Left ventricle myocardium inferior (tissue), 1 donor: ENCODE measurements around the gene TBPL2. TPM values are rescaled to one million over a fixed set of nuclear protein-coding genes. Genes with fewer than 3 reads are reported as not detected.
"Not testable (repeated sequence)": the region's sequence is repeated elsewhere in the genome, so short reads cannot be mapped to it uniquely, and the experiment has no call there.

Experiments
- DNase-seq: peaks from one replicate; pipeline ENCODE4 v3.0.0-alpha.2; 2020
- H3K27ac ChIP-seq: fragments of 200-600 bp; replicated peaks from 2 replicates; pipeline ENCODE4 v1.8.0; 2021
- H3K27me3 ChIP-seq: fragments of 200-600 bp; 2 replicates; pipeline ENCODE4 v1.8.0; 2021; ENCODE audit warnings: low read depth
- H3K36me3 ChIP-seq: fragments of 200-600 bp; 2 replicates; pipeline ENCODE4 v1.8.0; 2021
- H3K4me1 ChIP-seq: fragments of 200-600 bp; 2 replicates; pipeline ENCODE4 v1.8.0; 2021
- H3K4me3 ChIP-seq: fragments of 200-600 bp; 2 replicates; pipeline ENCODE4 v1.8.0; 2021; ENCODE audit warnings: mild to moderate bottlenecking, moderate library complexity
- H3K9me3 ChIP-seq: fragments of 200-600 bp; replicated peaks from 2 replicates; pipeline ENCODE4 v1.8.0; 2021
- intact Hi-C: fragments of 100-400 bp; cut with micrococcal nuclease; formaldehyde crosslinking; loops from one replicate; pipeline ENCODE4 v1.11.0; 2022
- total RNA-seq: library from RNA; stranded (reverse); fragmentation: NEBNext Ultra II Directional; extraction: Animal tissue kit (Norgen Biotek cat#: 25700); gene quantifications from one replicate; pipeline ENCODE4 v1.2.1, GENCODE V29; 2021
- TF ChIP-seq, protein P1 (sequence below): fragments of 200-600 bp; IDR thresholded peaks from 2 replicates; pipeline ENCODE4 v1.8.0; 2021; ENCODE audit warnings: antibody characterized with exemption, mild to moderate bottlenecking, borderline replicate concordance
- donor health status: DM: no; HTN: yes; CAD: no; lungs with severe emphysema.

Gene TBPL2
- total RNA-seq, 1 donor from 2014 or later = not detected

DNA sequence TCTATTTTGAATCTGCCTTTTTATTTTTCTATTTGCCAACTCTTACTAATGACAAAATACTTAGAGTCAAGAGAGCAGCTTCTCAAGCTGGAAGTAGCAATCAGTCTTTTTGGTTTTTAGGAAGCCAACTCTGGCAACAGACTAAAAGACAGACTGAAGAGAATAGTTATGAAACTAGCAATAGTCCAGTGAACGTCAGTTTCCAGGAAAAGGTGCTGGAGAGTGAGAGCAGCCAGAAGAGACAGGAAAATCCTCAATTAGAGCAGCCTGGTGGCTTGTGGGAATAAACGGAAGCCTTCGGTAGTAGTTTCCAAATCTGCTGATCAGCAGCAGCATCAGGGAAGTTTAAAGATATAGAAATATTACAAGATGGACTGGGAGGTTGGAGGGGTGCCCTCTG is 55.9 kb downstream of the TBPL2 start:
- intact Hi-C loops = no loop called here
- TF ChIP-seq, protein P1, sequence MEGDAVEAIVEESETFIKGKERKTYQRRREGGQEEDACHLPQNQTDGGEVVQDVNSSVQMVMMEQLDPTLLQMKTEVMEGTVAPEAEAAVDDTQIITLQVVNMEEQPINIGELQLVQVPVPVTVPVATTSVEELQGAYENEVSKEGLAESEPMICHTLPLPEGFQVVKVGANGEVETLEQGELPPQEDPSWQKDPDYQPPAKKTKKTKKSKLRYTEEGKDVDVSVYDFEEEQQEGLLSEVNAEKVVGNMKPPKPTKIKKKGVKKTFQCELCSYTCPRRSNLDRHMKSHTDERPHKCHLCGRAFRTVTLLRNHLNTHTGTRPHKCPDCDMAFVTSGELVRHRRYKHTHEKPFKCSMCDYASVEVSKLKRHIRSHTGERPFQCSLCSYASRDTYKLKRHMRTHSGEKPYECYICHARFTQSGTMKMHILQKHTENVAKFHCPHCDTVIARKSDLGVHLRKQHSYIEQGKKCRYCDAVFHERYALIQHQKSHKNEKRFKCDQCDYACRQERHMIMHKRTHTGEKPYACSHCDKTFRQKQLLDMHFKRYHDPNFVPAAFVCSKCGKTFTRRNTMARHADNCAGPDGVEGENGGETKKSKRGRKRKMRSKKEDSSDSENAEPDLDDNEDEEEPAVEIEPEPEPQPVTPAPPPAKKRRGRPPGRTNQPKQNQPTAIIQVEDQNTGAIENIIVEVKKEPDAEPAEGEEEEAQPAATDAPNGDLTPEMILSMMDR = no peak
- Histone ChIP-seq H3K4me1 (peaks cover 43% of the 10 kb centered on the region), H3K36me3 (peaks cover 59% of the 10 kb centered on the region), H3K27me3 (no peaks in the 10 kb centered on the region), H3K27ac (peak overlapping the region; percentile 75), H3K4me3 (no peak overlapping the region), H3K9me3 (no peaks in the 10 kb centered on the region)
- no peak for DNase-seq

DNA sequence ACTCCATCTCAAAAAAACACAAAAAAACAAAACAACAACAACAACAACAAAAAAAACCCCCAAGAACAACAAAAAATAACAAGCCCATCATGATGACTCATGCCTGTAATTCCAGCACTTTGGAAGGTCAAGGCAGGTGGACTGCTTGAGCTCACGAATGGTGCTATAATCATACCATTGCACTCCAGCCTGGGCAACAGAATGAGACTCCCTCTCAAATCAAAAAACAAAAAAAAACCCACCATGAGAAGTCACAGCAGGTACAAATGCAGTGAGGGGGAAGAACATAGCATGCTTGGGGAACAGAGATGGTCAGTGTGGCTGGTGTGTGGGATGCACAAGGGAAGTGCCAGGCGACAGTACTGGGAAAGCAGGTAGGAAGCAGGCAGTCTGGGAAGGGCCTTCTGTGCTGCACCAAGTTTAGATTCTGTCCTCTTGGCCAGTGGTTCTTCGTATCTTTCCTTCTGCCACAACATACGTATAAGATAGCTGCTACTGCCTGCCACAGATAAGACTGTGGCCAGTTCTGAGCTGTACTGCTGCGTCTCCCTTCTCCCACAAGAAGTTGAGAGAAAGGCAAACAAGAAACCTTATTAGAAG is 56.8 kb downstream of the TBPL2 start:
- Histone ChIP-seq H3K4me1 (peaks cover 43% of the 10 kb centered on the region), H3K27me3 (no peaks in the 10 kb centered on the region), H3K36me3 (peaks cover 59% of the 10 kb centered on the region), H3K4me3 (peak overlapping the region; percentile 3), H3K9me3 (no peaks in the 10 kb centered on the region), H3K27ac (peak overlapping the region; percentile 75)
- TF ChIP-seq, protein P1 = no peak
- intact Hi-C loops = no loop called here
- DNase-seq = no peak

DNA sequence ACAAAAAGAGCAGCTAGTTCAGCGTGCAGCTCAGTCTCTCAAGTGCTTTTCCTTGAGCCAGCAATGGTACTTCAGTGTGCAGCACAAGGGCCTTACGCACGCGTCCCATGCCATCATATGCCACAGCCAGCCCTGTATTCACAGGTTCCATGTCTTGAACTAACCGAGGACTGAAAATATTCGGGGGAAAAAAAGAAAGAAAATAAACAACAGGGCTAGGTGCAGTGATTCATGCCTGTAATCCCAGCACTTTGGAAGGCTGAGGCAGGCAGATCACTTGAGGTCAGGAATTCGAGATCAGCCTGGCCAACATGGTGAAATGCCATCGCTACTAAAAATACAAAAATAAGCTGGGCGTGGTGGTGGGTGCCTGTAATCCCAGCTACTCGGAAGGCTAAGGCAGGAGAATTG is 57.4 kb downstream of the TBPL2 start:
- DNase-seq, H3K27me3 ChIP-seq, H3K9me3 ChIP-seq, intact Hi-C loops: not testable (repeated sequence)
- Histone ChIP-seq H3K27ac (peak overlapping the region; percentile 75), H3K4me1 (peaks cover 43% of the 10 kb centered on the region), H3K4me3 (peak overlapping the region; percentile 3), H3K36me3 (peaks cover 63% of the 10 kb centered on the region)

DNA sequence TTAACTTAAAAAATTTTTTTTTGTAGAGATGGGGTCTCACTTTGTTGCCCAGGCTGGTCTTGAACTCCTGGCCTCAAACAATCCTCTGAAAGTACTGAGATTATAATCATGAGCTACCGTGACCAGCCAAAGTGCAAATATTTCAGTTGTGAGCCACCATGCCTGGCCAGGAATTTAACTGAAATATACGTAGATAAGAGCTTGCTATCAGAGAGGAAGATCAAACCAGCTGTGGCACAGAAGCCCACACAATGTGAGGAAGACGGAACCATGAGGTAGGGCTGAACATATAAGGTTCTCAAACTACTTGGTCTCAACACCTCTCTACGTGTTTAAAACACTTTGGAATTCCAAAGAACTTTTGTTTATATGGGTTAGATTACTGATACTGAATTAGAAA is 57.9 kb downstream of the TBPL2 start:
- intact Hi-C loops = no loop called here
- Histone ChIP-seq H3K4me1 (peaks cover 43% of the 10 kb centered on the region), H3K4me3 (no peak overlapping the region), H3K9me3 (no peaks in the 10 kb centered on the region), H3K27me3 (no peaks in the 10 kb centered on the region), H3K27ac (peak overlapping the region; percentile 75), H3K36me3 (peaks cover 63% of the 10 kb centered on the region)
- TF ChIP-seq, protein P1 = no peak
- no peak for DNase-seq

DNA sequence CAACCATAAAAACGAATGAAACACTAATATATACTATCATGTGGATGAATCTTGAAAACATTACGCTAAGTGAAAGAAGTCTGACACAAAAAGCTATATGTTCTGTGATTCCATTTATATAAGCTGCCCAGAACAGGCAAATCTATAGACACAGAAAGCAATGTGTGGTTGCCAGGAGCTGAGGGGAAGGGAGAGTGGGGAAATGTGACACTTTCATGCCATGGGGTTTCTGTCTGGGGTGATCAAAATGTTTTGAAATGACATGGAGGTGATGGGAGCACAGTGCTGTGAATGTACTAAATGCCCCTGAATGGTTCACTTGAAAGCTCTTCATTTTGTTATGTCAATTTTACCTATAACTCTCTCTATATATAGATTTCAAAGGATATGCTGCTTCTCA is 58.9 kb downstream of the TBPL2 start:
- Histone ChIP-seq H3K27me3 (no peaks in the 10 kb centered on the region), H3K36me3 (peaks cover 70% of the 10 kb centered on the region), H3K4me1 (peaks cover 42% of the 10 kb centered on the region), H3K4me3 (no peak overlapping the region), H3K9me3 (no peaks in the 10 kb centered on the region), H3K27ac (no peak overlapping the region)
- intact Hi-C loops = no loop called here
- TF ChIP-seq, protein P1 = no peak
- DNase-seq = no peak

DNA sequence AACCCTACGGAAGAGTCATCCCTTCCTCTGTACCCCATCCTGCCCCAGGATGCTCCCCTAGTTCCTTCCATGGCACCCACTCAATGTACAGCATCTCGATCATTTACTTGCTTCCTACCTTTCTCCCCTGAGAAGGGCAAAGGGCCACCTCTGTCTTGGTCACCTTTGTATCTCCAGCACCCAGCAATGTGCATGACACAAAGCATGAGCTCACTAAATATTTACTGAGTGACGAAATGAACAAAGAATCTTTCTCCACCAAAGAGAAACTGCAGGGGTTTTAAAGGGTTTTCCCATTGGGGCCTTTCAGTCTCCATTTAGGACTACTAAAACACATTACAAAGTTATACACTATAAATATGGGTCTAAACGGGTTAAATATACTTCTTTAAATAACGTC is 59.4 kb downstream of the TBPL2 start:
- Histone ChIP-seq H3K27me3 (no peaks in the 10 kb centered on the region), H3K4me1 (peaks cover 38% of the 10 kb centered on the region), H3K4me3 (no peak overlapping the region), H3K27ac (no peak overlapping the region), H3K36me3 (peaks cover 75% of the 10 kb centered on the region), H3K9me3 (no peaks in the 10 kb centered on the region)
- TF ChIP-seq, protein P1 = no peak
- no peak for DNase-seq
- intact Hi-C loops = no loop called here
